AG04450 (cell line): ENCODE data around the gene AUTS2. TPM values are rescaled to one million over a fixed set of nuclear protein-coding genes. Genes with fewer than 3 reads are reported as not detected.

Source experiments
- CTCF ChIA-PET: fragments of 300-600, 350-600 bp; formaldehyde crosslinking; extraction: SDS; loops from one replicate; lab custom pipeline; 2022; ENCODE audit warnings: antibody characterized with exemption, inconsistent platforms; lab: Charles Lee
- POLR2A ChIA-PET: fragments of 350-600 bp; formaldehyde crosslinking; extraction: SDS; loops from one replicate; lab custom pipeline; 2021; ENCODE audit warnings: antibody characterized with exemption, inconsistent platforms; lab: Yijun Ruan, JAX
- DNase-seq: peaks from one replicate; pipeline ENCODE4 v3.0.0-alpha.2; 2011; ENCODE audit warnings: low read depth, low spot score
- H3K27ac ChIP-seq: one replicate; pipeline ENCODE4 v1.5.1; 2012; ENCODE audit warnings: low read depth, low read length, control low read depth
- H3K27me3 ChIP-seq: one replicate; pipeline ENCODE4 v1.6.0; 2012; ENCODE audit warnings: low read length; ENCODE audit not compliant: control insufficient read depth, insufficient read depth
- H3K4me3 ChIP-seq: 2 replicates; pipeline ENCODE4 v1.5.1; 2011; ENCODE audit warnings: mild to moderate bottlenecking, low read depth, low read length, control low read depth
- H3K9me3 ChIP-seq: 2 replicates; pipeline ENCODE4 v1.5.1; 2012; ENCODE audit warnings: low read length; ENCODE audit not compliant: control insufficient read depth, insufficient read depth
- polyA plus RNA-seq: library from polyadenylated mRNA; depleted of rRNA; stranded (reverse); fragments of >200 nt; gene quantifications from 2 replicates; pipeline ENCODE4 v1.2.3, GENCODE V29; 2011
- TF ChIP-seq, protein P1 (sequence below): IDR thresholded peaks from 2 replicates; pipeline ENCODE4 v1.5.1; 2011; ENCODE audit warnings: low read depth, low read length, control low read depth, inconsistent platforms

AUTS2 gene
- polyA plus RNA-seq, 1 experiment: 1.5 TPM

DNA sequence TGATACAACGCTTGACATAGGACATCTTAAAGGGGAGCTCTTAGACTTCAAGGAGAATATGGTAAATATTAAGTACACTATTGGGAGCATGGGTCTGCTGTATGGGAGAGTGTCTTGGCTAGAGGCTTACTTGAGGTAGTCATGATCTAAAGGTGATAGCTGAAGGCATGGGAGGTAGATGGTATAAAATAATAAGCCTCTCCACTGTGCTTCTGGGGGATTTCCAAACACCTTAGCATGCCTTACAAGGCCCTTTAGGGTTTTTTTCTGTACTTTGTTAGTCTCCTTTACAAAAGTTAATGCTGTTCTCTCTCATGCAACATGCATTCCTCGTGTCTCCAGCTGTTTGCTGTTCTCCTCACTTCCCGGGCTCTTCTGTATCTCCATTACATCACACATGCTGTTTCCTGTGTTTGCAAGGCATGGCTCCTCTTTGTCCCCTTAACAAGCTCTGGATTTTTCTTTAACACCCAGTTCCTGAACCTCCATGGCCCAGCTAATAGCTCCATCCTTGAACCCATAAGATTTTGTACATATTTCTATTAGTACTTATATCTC is 449.7 kb downstream of the AUTS2 start:
- Histone ChIP-seq H3K27me3 (no peaks in the 10 kb centered on the region), H3K9me3 (no peaks in the 10 kb centered on the region), H3K27ac (no peak overlapping the region), H3K4me3 (no peak overlapping the region)
- POLR2A ChIA-PET: no interaction called here
- TF ChIP-seq, protein P1, sequence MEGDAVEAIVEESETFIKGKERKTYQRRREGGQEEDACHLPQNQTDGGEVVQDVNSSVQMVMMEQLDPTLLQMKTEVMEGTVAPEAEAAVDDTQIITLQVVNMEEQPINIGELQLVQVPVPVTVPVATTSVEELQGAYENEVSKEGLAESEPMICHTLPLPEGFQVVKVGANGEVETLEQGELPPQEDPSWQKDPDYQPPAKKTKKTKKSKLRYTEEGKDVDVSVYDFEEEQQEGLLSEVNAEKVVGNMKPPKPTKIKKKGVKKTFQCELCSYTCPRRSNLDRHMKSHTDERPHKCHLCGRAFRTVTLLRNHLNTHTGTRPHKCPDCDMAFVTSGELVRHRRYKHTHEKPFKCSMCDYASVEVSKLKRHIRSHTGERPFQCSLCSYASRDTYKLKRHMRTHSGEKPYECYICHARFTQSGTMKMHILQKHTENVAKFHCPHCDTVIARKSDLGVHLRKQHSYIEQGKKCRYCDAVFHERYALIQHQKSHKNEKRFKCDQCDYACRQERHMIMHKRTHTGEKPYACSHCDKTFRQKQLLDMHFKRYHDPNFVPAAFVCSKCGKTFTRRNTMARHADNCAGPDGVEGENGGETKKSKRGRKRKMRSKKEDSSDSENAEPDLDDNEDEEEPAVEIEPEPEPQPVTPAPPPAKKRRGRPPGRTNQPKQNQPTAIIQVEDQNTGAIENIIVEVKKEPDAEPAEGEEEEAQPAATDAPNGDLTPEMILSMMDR: no peak
- DNase-seq: no peak
- CTCF ChIA-PET: interaction anchor here (1.2 kb wide), 1 partner anchor 651 kb away, joined by 5 read pairs; no protein-coding TSS in a partner anchor

DNA sequence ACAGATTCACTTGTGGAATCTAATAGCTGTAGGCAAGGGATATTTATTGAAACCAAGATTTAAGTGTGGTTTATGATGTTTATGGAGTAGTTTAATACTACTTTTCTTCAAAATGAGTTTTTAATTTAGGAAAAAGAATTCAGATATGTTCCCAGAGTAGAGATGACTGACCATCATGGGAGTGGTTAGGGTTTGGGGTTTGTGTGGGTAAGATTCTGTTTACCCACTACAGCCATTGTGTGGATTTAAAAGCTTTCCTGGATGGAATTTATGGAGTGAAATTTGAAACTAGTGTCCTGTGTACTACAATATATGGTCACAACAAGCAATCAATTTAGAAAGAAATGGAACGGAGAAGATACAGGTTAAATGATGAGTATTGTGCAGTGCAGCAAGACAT is 453.5 kb downstream of the AUTS2 start:
- POLR2A ChIA-PET: no interaction called here
- no peak for DNase-seq

DNA sequence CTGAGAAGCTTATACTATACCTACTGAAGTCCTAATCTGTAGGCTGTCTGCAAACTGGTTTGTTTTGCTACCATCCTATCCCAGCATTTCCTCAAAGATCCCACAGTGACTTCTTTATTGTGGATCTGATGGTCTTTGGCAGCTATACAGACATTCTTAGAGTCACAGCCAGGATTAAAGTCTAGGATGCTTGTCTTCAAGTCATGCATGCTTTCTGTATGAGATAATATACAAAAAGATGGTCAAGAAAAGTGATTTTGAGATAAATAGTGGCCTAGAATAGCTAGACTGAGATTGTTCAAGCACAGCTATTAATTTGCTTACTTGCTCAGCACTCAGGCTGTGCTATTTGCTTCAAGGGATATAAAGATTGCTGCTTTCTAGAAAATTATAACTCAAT is 454.4 kb downstream of the AUTS2 start:
- Histone ChIP-seq H3K4me3 (no peak overlapping the region), H3K9me3 (no peaks in the 10 kb centered on the region), H3K27ac (no peak overlapping the region), H3K27me3 (no peaks in the 10 kb centered on the region)
- no peak for DNase-seq
- TF ChIP-seq, protein P1: no peak
- POLR2A ChIA-PET: no interaction called here
- CTCF ChIA-PET: interaction anchor here (1.3 kb wide), 1 partner anchor 10 kb away, joined by 3 read pairs; no protein-coding TSS in a partner anchor

More for the DNA sequence above, 453.5 kb downstream of the AUTS2 start:
- CTCF ChIA-PET: interaction anchor here (1.3 kb wide), 1 partner anchor 9 kb away, joined by 3 read pairs; no protein-coding TSS in a partner anchor
- no peaks in the 10 kb centered on the region for H3K9me3 ChIP-seq
- TF ChIP-seq, protein P1: no peak
- H3K27ac ChIP-seq: no peak overlapping the region
- no peak overlapping the region for H3K4me3 ChIP-seq
- no peaks in the 10 kb centered on the region for H3K27me3 ChIP-seq

GRCh38 chr7:70053421-70053820 is 455.1 kb downstream of the AUTS2 start:
- Histone ChIP-seq H3K27ac (no peak overlapping the region), H3K4me3 (no peak overlapping the region), H3K27me3 (no peaks in the 10 kb centered on the region), H3K9me3 (no peaks in the 10 kb centered on the region)
- ChIA-PET POLR2A (no interaction called here), CTCF (no interaction called here)
- DNase-seq: no peak
- TF ChIP-seq, protein P1: no peak

DNA sequence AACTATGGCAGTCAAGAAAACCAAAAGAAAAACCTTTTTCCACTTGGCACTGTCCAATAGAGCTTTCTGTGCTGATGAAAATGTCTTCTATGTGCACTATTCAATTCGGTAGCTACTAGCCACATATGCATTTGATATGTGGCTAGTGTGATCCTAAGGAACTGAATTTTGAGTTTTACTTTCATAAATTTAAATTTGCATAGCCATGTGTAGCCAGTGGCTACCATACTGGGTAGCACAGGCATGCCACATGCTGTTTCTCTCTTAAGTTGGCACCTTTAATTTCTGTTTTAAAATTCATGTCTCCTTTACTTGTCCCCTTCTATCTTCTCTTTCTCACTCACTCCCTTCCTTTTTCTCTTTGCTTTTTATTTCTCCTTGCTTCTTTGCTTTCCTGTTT is 455.7 kb downstream of the AUTS2 start:
- no peak overlapping the region for H3K27ac ChIP-seq
- no peaks in the 10 kb centered on the region for H3K9me3 ChIP-seq
- ChIA-PET POLR2A (no interaction called here), CTCF (no interaction called here)
- no peak overlapping the region for H3K4me3 ChIP-seq
- TF ChIP-seq, protein P1: no peak
- H3K27me3 ChIP-seq: no peaks in the 10 kb centered on the region
- DNase-seq: no peak
